Peyer's patch (tissue), 4 donors: ENCODE measurements around the gene MAPK6. TPM values are rescaled to one million over a fixed set of nuclear protein-coding genes. Genes with fewer than 3 reads are reported as not detected.
A peak's percentile ranks its signal among the peaks of the same experiment; 100 is the strongest.

Experiments used
- DNase-seq, 3 donors: peaks; one replicate each; pipeline ENCODE4 v3.0.0-alpha.2; 2017 to 2019
- H3K27ac ChIP-seq, 4 donors: fragments of 200-600 bp; sonication (generic); one replicate each; pipeline ENCODE4 v1.5.1; 2016 to 2019
- H3K27me3 ChIP-seq, 2 donors: fragments of 200-600 bp; sonication (generic); one replicate each; pipeline ENCODE4 v1.5.1; 2019
- H3K36me3 ChIP-seq, 3 donors: fragments of 200-600 bp; sonication (generic); one replicate each; pipeline ENCODE4 v1.5.1; 2016 to 2019
- H3K4me1 ChIP-seq, 4 donors: fragments of 200-600 bp; sonication (generic); one replicate each; pipeline ENCODE4 v1.5.1; 2016 to 2019
- H3K4me3 ChIP-seq, 4 donors: fragments of 200-600 bp; sonication (generic); 1 replicate in 3 of 4; 2 replicates in 1 of 4; pipeline ENCODE4 v1.5.1; 2016 to 2019; ENCODE audit warnings: mild to moderate bottlenecking in 1 of 4
- H3K9me3 ChIP-seq, 4 donors: fragments of 200-600 bp; sonication (generic); one replicate each; pipeline ENCODE4 v1.5.1; 2016 to 2019; ENCODE audit warnings: mild to moderate bottlenecking in 1 of 4
- CTCF ChIP-seq, 6 experiments: fragments of 450-650 bp in 4 of 6; fragments of 200-600 bp in 2 of 6; sonication (generic) in 1 of 6; IDR thresholded peaks; one replicate each; pipeline ENCODE4 v1.5.1; 2017 to 2019; ENCODE audit warnings: antibody characterized with exemption in 6 of 6, mild to moderate bottlenecking in 3 of 6, moderate library complexity in 1 of 6
- POLR2A ChIP-seq, 2 donors: fragments of 450-650 bp; IDR thresholded peaks; one replicate each; pipeline ENCODE4 v1.5.1; 2017; ENCODE audit warnings: antibody characterized with exemption in 2 of 2, mild to moderate bottlenecking in 2 of 2, moderate library complexity in 2 of 2
- total RNA-seq, 4 donors: library from RNA; depleted of rRNA; stranded (reverse); fragments of >200 nt; gene quantifications; one replicate each; pipeline ENCODE4 v1.1.0, GENCODE V29; 2016

The MAPK6 gene
- total RNA-seq, 4 donors from 2014 or later: 41.3 to 112 (median 72.3) TPM

- no peaks in the 10 kb centered on the region for H3K36me3 ChIP-seq
- no peaks in the 10 kb centered on the region for H3K27me3 ChIP-seq
- H3K27ac ChIP-seq: peak overlapping the region; percentile 90 to 98 (median 92)
- peak; percentile 65 to 94 (median 93) for DNase-seq
- H3K4me1 ChIP-seq: peaks cover 0 to 9% (median 2%) of the 10 kb centered on the region in 4 donors
- H3K4me3 ChIP-seq: peak overlapping the region; percentile 54 to 86 (median 77)
- TF ChIP-seq CTCF (IDR thresholded peaks at IDR 0.05) (peak in 1 of 6 experiments; percentile 23), POLR2A (IDR thresholded peaks at IDR 0.05) (peak; percentile 93 to 96)
- H3K9me3 ChIP-seq: no peaks in the 10 kb centered on the region
These were observed 588 bp downstream of the MAPK6 start for GRCh38 chr15:52019394-52020220.

GRCh38 chr15:52020221-52021085 is 1.4 kb downstream of the MAPK6 start:
- no peak for DNase-seq
- H3K4me1 ChIP-seq: peaks cover 0 to 9% (median 2%) of the 10 kb centered on the region in 4 donors

GRCh38 chr15:52021128-52021671 is 2.2 kb downstream of the MAPK6 start:
- H3K27ac ChIP-seq: peak overlapping the region; percentile 90 to 98 (median 92)
- H3K36me3 ChIP-seq: no peaks in the 10 kb centered on the region
- no peaks in the 10 kb centered on the region for H3K9me3 ChIP-seq
- no peaks in the 10 kb centered on the region for H3K27me3 ChIP-seq
- TF ChIP-seq POLR2A (IDR thresholded peaks at IDR 0.05) (no peak), CTCF (IDR thresholded peaks at IDR 0.05) (peak in 3 of 6 experiments; percentile 24 to 41 (median 34))
- DNase-seq: peak in 2 of 3 donors; percentile 54 to 72
- peaks cover 0 to 9% (median 2%) of the 10 kb centered on the region in 4 donors for H3K4me1 ChIP-seq
- peak overlapping the region in 2 of 4 donors; percentile 54 to 86 for H3K4me3 ChIP-seq

More at GRCh38 chr15:52020221-52021085, 1.4 kb downstream of the MAPK6 start:
- peak overlapping the region; percentile 90 to 98 (median 92) for H3K27ac ChIP-seq
- H3K9me3 ChIP-seq: no peaks in the 10 kb centered on the region
- no peak for TF ChIP-seq POLR2A (IDR thresholded peaks at IDR 0.05)
- no peak for TF ChIP-seq CTCF (IDR thresholded peaks at IDR 0.05)
- H3K36me3 ChIP-seq: no peaks in the 10 kb centered on the region
- no peaks in the 10 kb centered on the region for H3K27me3 ChIP-seq
- H3K4me3 ChIP-seq: peak overlapping the region; percentile 54 to 86 (median 77)

GRCh38 chr15:52021892-52022540 is 3.0 kb downstream of the MAPK6 start:
- no peak for DNase-seq
- TF ChIP-seq POLR2A (IDR thresholded peaks at IDR 0.05) (no peak), CTCF (IDR thresholded peaks at IDR 0.05) (no peak)
- Histone ChIP-seq H3K27ac (peak overlapping the region in 3 of 4 donors; percentile 92 to 98 (median 92)), H3K27me3 (no peaks in the 10 kb centered on the region), H3K4me1 (peaks cover 0 to 9% (median 2%) of the 10 kb centered on the region in 4 donors), H3K4me3 (peak overlapping the region in 2 of 4 donors; percentile 54 to 86), H3K36me3 (no peaks in the 10 kb centered on the region), H3K9me3 (no peaks in the 10 kb centered on the region)
